ENCODE measurements around the gene DACH1.

- TF ChIP-seq CTCF (IDR thresholded peaks at IDR 0.05), result no peak
- TF ChIP-seq POLR2A (IDR thresholded peaks at IDR 0.05), result no peak
These were observed 114.1 kb downstream of the DACH1 start for GRCh38 chr13:71752775-71753513.

All from suprapubic skin (tissue), 3 donors.